SK-N-MC (cell line): ENCODE data around the gene LRMDA.

Source experiments
- DNase-seq: peaks from one replicate; pipeline ENCODE4 v3.0.0-alpha.2; 2011; ENCODE audit warnings: low read depth, low spot score
- H3K27ac ChIP-seq: fragments of 200-600 bp; sonication (generic); 2 replicates; pipeline ENCODE4 v1.5.1; 2016; ENCODE audit warnings: mixed run types
- H3K36me3 ChIP-seq: fragments of 200-600 bp; sonication (generic); 2 replicates; pipeline ENCODE4 v1.6.1; 2017; ENCODE audit warnings: antibody characterized with exemption, low read length, mixed read lengths; ENCODE audit not compliant: insufficient read depth
- H3K4me3 ChIP-seq: fragments of 200-600 bp; sonication (generic); 2 replicates; pipeline ENCODE4 v1.5.1; 2016
- H3K9ac ChIP-seq: fragments of 200-600 bp; sonication (generic); 2 replicates; pipeline ENCODE4 v1.8.0; 2017; ENCODE audit warnings: mixed run types, mixed read lengths; ENCODE audit not compliant: insufficient read length
- H3K9me3 ChIP-seq: fragments of 200-600 bp; sonication (generic); 2 replicates; pipeline ENCODE4 v1.6.1; 2017; ENCODE audit warnings: low read depth, mild to moderate bottlenecking, antibody characterized with exemption, low read length, moderate library complexity, mixed read lengths
- EZH2 ChIP-seq: fragments of 200-600 bp; sonication (generic); IDR thresholded peaks from one replicate; pipeline ENCODE4 v1.6.1; 2017; ENCODE audit warnings: antibody characterized with exemption
- FOXP2 ChIP-seq: optimal IDR thresholded peaks from 2 replicates; pipeline ENCODE3; 2011; ENCODE audit warnings: mild to moderate bottlenecking, moderate library complexity; ENCODE audit not compliant: insufficient read depth; ENCODE audit errors: extremely low read length, control extremely low read depth
- POLR2AphosphoS5 ChIP-seq: IDR thresholded peaks from 2 replicates; pipeline ENCODE4 v1.6.1; 2012; ENCODE audit warnings: mild to moderate bottlenecking, low read depth, low read length, borderline replicate concordance

Gene LRMDA

DNA sequence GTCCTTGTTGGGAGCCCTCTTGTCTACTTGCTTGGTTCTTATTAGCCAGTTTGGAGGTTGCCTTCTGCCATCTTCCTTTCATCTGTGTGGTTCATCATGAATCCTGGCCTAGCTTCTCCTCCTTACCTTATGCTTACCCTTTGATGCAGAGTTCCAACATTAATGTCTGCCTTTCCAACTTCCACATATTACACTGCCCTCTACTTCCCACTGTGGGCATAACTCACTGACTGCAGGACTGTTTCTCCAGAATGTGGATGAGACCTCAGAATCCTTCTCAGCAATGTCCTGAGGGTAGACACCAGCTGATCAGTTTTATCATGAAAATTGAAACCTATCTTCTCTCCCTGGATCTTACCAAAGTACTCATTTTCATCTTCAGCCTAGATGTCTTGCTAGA lies 491.0 kb downstream of the LRMDA start:
- H3K36me3 ChIP-seq: no peaks in the 10 kb centered on the region
- H3K9me3 ChIP-seq: no peaks in the 10 kb centered on the region
- DNase-seq: no peak
- H3K4me3 ChIP-seq: no peak overlapping the region
- H3K9ac ChIP-seq: no peak overlapping the region
- H3K27ac ChIP-seq: no peak overlapping the region
- TF ChIP-seq FOXP2 (no peak), POLR2AphosphoS5 (no peak), EZH2 (no peak)

DNA sequence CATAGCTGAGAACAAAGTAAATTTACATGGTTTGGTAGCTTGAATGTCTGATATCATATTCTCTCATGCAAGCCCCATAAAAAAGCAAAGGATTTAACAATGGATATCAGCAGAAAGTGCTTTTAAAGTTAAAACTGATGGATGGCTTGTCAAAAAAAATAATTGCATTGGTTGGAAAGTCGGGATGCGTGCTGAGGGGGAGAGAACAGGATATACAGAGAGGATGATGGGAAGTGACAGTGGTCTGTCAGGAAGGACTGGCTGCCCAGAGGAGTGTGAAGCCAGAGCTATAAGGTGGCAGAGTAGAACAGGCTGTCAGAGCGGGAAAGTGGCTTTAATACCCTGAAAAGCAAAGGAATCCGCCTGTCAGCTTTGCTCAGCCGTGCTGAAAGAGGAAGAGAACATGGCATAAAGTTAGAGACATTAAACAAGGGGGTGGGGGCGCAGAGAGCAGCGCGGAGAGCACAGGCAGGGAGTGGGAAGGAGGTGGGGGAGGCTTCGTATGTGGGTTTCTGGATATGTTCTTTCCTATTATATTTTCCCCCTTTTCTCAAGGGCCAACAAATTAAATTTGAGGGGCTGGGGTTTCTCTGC lies 493.0 kb downstream of the LRMDA start:
- Histone ChIP-seq H3K27ac (no peak overlapping the region), H3K9me3 (no peaks in the 10 kb centered on the region), H3K9ac (no peak overlapping the region), H3K36me3 (no peaks in the 10 kb centered on the region), H3K4me3 (no peak overlapping the region)
- DNase-seq: no peak
- no peak for TF ChIP-seq FOXP2
- no peak for TF ChIP-seq EZH2
- TF ChIP-seq POLR2AphosphoS5: no peak

DNA sequence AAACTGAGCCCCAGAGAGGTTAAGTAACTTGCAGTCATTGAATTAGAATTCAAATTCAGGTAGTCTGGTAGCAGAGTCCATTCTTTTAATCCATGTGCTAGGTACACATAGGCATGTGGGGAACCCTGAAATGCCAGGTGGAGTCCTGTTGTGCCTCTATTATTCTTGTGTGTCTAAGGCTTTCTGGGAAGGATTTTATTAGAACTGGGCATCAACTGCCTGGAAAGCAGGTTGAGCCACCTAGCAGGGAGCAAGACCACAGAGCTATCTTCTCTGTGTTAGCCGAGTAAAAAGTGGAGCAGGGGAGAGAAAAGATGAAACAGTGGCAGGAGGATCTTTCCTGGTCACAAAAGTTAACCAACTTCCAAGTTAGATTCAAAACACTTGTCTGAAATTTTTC lies 494.6 kb downstream of the LRMDA start:
- Histone ChIP-seq H3K9ac (no peak overlapping the region), H3K36me3 (no peaks in the 10 kb centered on the region), H3K4me3 (no peak overlapping the region), H3K27ac (no peak overlapping the region), H3K9me3 (no peaks in the 10 kb centered on the region)
- no peak for TF ChIP-seq EZH2
- no peak for DNase-seq

DNA sequence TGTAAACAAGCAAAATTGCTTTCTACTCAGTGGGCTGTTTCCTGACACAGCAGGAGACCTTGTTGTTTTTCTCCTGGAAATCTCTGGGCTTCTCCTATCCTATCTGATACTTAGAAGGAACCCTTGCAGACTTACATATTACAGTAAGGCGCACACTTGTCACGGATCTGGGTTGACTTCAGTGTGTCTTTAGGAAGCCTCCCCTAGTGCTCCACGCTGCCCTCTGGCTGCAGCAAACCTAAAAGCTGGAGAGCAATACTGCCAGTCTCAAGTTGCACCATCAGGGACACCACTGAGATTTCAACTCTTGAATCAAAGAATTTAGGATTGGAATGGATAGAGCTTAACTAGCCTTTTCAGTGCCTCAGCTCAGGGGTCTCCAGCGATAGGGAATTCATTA lies 495.3 kb downstream of the LRMDA start:
- no peaks in the 10 kb centered on the region for H3K9me3 ChIP-seq
- no peak for DNase-seq
- TF ChIP-seq POLR2AphosphoS5 (no peak), FOXP2 (no peak), EZH2 (no peak)

DNA sequence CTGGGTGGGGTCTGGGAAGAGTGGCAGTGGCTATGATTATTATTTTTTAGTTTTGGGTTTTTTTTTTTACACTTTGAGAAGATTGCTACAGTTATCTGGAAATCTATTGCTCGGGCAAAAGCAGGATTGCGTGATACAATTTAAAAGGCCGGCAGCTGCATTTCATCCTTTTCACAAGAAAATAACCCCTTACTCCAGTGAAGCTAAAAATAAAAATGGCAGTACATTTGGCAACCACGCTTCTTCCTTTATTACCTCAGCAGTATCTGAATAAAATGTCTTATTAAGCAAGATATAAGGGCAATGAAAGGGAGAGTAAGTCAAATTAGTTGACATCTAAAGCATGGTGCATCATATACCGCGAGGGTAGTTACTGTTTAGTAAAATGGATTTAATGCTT lies 496.8 kb downstream of the LRMDA start:
- no peak for DNase-seq
- Histone ChIP-seq H3K36me3 (no peaks in the 10 kb centered on the region), H3K27ac (no peak overlapping the region), H3K9me3 (no peaks in the 10 kb centered on the region), H3K4me3 (no peak overlapping the region), H3K9ac (no peak overlapping the region)
- TF ChIP-seq FOXP2 (no peak), POLR2AphosphoS5 (no peak), EZH2 (no peak)

More for the DNA sequence above, 495.3 kb downstream of the LRMDA start:
- H3K9ac ChIP-seq: no peak overlapping the region
- H3K4me3 ChIP-seq: no peak overlapping the region
- no peak overlapping the region for H3K27ac ChIP-seq
- H3K36me3 ChIP-seq: no peaks in the 10 kb centered on the region

DNA sequence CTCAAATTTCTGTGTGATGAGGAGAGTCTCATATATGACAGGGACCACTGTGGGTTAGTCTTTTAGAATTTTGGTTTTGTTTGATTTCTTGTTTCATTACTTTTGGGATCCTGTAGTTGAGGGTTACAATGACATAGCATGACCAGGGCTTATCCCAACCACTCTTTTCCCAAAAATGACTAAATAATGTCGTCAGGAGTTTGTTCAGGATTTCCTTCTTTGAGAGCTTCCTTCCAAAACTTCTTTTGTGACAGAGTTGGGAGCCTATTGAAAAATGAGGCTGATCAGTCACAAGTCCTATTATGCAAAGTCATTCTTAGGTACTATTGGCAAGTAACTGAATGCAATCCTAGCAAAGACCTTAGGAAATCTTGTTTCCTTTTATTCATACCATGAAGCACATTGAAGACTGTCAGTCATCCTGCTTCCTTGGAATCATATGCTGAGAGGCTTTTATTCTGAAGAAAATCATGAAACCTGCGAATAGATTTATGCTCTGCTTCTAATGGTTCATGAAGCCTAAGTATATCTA lies 498.3 kb downstream of the LRMDA start:
- H3K36me3 ChIP-seq: no peaks in the 10 kb centered on the region
- no peak overlapping the region for H3K9ac ChIP-seq
- H3K4me3 ChIP-seq: no peak overlapping the region
- H3K27ac ChIP-seq: no peak overlapping the region
- no peak for TF ChIP-seq FOXP2
- DNase-seq: no peak
- no peaks in the 10 kb centered on the region for H3K9me3 ChIP-seq

DNA sequence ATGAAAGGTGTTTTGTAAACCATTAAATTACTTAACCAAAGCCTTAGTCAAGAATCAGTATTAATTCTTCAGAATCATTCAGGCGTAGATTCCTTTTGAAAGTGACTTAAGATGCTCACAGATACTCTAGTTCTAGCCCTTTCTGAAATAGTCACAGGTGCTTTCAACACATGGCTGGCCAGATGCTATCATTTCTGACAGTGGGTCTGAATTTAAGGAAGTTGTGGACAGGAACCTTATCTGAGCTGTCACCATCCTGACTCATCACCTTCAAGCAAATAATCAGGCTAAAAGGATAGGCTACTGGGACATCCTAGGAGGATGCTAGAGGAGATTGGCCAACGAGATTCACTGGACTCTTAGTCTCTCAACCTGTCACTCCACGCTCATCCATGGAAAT lies 501.5 kb downstream of the LRMDA start:
- no peaks in the 10 kb centered on the region for H3K36me3 ChIP-seq
- H3K27ac ChIP-seq: no peak overlapping the region
- no peak overlapping the region for H3K9ac ChIP-seq
- no peak for DNase-seq
- no peaks in the 10 kb centered on the region for H3K9me3 ChIP-seq
- H3K4me3 ChIP-seq: no peak overlapping the region
- TF ChIP-seq EZH2 (no peak), POLR2AphosphoS5 (no peak)

DNA sequence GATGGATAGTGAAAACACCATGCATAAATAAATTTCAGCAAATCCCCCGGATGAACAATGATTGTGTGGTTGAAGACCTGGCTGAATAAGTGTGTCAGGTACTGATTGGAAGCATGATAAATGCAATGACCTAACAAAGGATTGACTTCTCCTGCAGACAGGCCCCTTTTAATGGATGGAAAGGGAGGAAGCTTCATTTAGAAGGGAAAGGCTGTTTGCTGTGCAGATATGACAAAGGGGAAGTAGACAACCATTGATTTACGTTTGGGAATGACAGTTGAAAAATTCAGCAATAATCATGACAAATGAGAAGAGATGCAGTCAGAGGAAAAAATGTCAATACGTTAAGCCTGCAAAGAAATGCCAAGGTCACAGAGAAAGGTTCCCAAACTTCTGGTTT lies 503.8 kb downstream of the LRMDA start:
- no peak for DNase-seq
- H3K27ac ChIP-seq: no peak overlapping the region
- TF ChIP-seq EZH2 (no peak), FOXP2 (no peak), POLR2AphosphoS5 (no peak)
- H3K9me3 ChIP-seq: no peaks in the 10 kb centered on the region
- no peak overlapping the region for H3K9ac ChIP-seq
- H3K36me3 ChIP-seq: no peaks in the 10 kb centered on the region
- H3K4me3 ChIP-seq: no peak overlapping the region

DNA sequence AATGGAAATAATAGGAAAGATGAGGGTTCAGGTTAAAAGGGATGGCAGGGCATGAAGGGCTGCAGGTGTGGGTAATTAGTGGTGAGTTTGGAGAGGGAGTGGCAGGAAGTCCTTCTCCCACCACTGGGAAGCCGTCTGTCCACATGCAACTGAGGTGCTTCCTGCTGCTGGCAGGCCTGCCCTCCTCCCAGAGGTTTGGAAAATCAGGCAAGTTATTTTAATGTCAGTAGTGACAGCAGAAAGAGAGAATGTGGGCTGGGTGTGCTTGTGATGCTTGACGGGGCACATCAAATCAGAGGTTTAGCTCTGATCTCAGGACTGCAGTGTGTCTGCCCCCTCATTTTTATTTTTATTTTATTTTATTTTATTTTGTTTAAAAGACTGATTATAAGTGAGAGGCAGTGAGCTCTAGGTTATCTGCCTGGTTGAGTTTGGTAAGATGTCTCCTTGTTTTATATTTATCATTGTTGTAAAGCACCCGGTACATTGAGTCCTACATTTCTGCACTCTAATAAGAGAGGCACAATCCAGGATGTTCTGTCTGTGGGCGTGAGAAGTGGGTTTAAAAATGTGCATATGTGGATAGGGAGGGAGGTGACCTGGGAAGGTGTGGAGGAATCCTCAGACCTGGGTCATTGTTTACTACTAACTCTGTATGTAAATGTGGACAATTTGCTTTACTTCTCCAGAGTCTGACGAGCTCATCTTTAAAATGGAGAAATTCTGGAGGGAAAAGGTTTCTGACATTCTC lies 504.4 kb downstream of the LRMDA start:
- Histone ChIP-seq H3K27ac (no peak overlapping the region), H3K36me3 (no peaks in the 10 kb centered on the region), H3K9ac (no peak overlapping the region), H3K4me3 (no peak overlapping the region), H3K9me3 (no peaks in the 10 kb centered on the region)
- TF ChIP-seq POLR2AphosphoS5 (no peak), EZH2 (no peak), FOXP2 (no peak)
- DNase-seq: no peak
